Activated CD4-positive, alpha-beta T cell treated with anti-CD3 and anti-CD28 coated beads for 36 hours (primary cell): ENCODE results near the gene SMPD2. TPM values are rescaled to one million over a fixed set of nuclear protein-coding genes. Genes with fewer than 3 reads are reported as not detected.

Source experiments
- ATAC-seq: fragments of 200-7000 bp; cut with Tn5 transposase; one replicate; pipeline ENCODE4 v1.10.0; 2021; ENCODE audit warnings: mild to moderate bottlenecking, moderate library complexity
- CTCF ChIA-PET: fragments of 350-600 bp; sonication (Branson Sonifier 250); formaldehyde crosslinking; loops from one replicate; lab custom pipeline; 2021; ENCODE audit warnings: antibody characterized with exemption; lab: Charles Lee
- POLR2A ChIA-PET: fragments of 350-600 bp; sonication (Branson Sonifier 250); formaldehyde crosslinking; loops from one replicate; lab custom pipeline; 2021; ENCODE audit warnings: antibody characterized with exemption, inconsistent platforms; lab: Charles Lee
- DNase-seq: peaks from one replicate; pipeline ENCODE4 v3.0.0-alpha.2; 2020
- H3K27ac Mint-ChIP-seq: one replicate; pipeline ENCODE4 v1.8.0; 2021; ENCODE audit warnings: mixed read lengths
- H3K27me3 Mint-ChIP-seq: one replicate; pipeline ENCODE4 v1.8.0; 2021; ENCODE audit warnings: mixed read lengths
- H3K36me3 Mint-ChIP-seq: one replicate; pipeline ENCODE4 v1.8.0; 2021; ENCODE audit warnings: low read depth, mixed read lengths
- H3K4me1 Mint-ChIP-seq: one replicate; pipeline ENCODE4 v1.8.0; 2021; ENCODE audit warnings: mixed read lengths
- H3K4me3 Mint-ChIP-seq: one replicate; pipeline ENCODE4 v1.8.0; 2021; ENCODE audit warnings: mild to moderate bottlenecking, moderate library complexity, mixed read lengths
- H3K9me3 Mint-ChIP-seq: one replicate; pipeline ENCODE4 v1.8.0; 2021; ENCODE audit warnings: low read depth, mixed read lengths
- intact Hi-C, 2 experiments: fragments of 100-400 bp; cut with DNase I in 1 of 2; cut with micrococcal nuclease in 1 of 2; formaldehyde crosslinking; loops; one replicate each; pipeline versions ENCODE4 v1.14.2 to v1.15.1; 2022 to 2024; cut with DNase I, micrococcal nuclease
- total RNA-seq, 2 experiments: library from RNA; stranded (reverse); gene quantifications; one replicate each; pipeline ENCODE4 v1.2.3, GENCODE V29; 2021

SMPD2 gene
- total RNA-seq, 2 experiments from 2014 or later, result 7.5 to 9.5 TPM

- Mint-ChIP-seq H3K4me1 (no peaks in the 10 kb centered on the region), H3K36me3 (no peaks in the 10 kb centered on the region), H3K4me3 (no peak overlapping the region), H3K9me3 (no peaks in the 10 kb centered on the region), H3K27me3 (no peaks in the 10 kb centered on the region), H3K27ac (no peak overlapping the region)
- intact Hi-C loops, result no loop called here
- DNase-seq (no peak), ATAC-seq (no peak)
- CTCF ChIA-PET, result no interaction called here
- POLR2A ChIA-PET, result interaction anchor here (0.6 kb wide), 1 partner anchor 262 kb away, joined by 3 read pairs; no protein-coding TSS in a partner anchor
Observed at GRCh38 chr6:109424946-109425345, 15.6 kb upstream of the SMPD2 start.

- Mint-ChIP-seq H3K9me3 (no peaks in the 10 kb centered on the region), H3K36me3 (no peaks in the 10 kb centered on the region), H3K4me1 (no peaks in the 10 kb centered on the region), H3K27me3 (peaks cover 2% of the 10 kb centered on the region), H3K27ac (no peak overlapping the region), H3K4me3 (no peak overlapping the region)
- ATAC-seq, result no peak
- intact Hi-C loops, result no loop called here
- DNase-seq, result no peak
- POLR2A ChIA-PET, result interaction anchor here (0.6 kb wide), 1 partner anchor 26 kb away, joined by 6 read pairs; no protein-coding TSS in a partner anchor
- CTCF ChIA-PET, result interaction anchor here (0.6 to 1.2 kb wide), 3 partner anchors 46 to 289 kb away, joined by 3 read pairs; no protein-coding TSS in a partner anchor
Observed at GRCh38 chr6:109428889-109429477, 11.5 kb upstream of the SMPD2 start.

GRCh38 chr6:109429496-109429895 lies 11.0 kb upstream of the SMPD2 start:
- H3K4me1 Mint-ChIP-seq, result no peaks in the 10 kb centered on the region
- H3K36me3 Mint-ChIP-seq, result no peaks in the 10 kb centered on the region
- H3K9me3 Mint-ChIP-seq, result no peaks in the 10 kb centered on the region
- H3K27me3 Mint-ChIP-seq, result peaks cover 2% of the 10 kb centered on the region
- CTCF ChIA-PET, result interaction anchor here (0.6 to 1.2 kb wide), 3 partner anchors 11 to 289 kb away, joined by 3 read pairs; partner anchors contain the start of genes PPIL6 and SMPD2
- POLR2A ChIA-PET, result no interaction called here
- intact Hi-C loops, result no loop called here
- no peak overlapping the region for H3K4me3 Mint-ChIP-seq
- no peak for ATAC-seq
- DNase-seq, result no peak
- H3K27ac Mint-ChIP-seq, result no peak overlapping the region

- POLR2A ChIA-PET, result no interaction called here
- H3K4me3 Mint-ChIP-seq, result no peak overlapping the region
- no peaks in the 10 kb centered on the region for H3K9me3 Mint-ChIP-seq
- ATAC-seq (no peak), DNase-seq (no peak)
- H3K27ac Mint-ChIP-seq, result no peak overlapping the region
- intact Hi-C loops, result no loop called here
- H3K4me1 Mint-ChIP-seq, result no peaks in the 10 kb centered on the region
- CTCF ChIA-PET, result no interaction called here
- peaks cover 2% of the 10 kb centered on the region for H3K27me3 Mint-ChIP-seq
- H3K36me3 Mint-ChIP-seq, result no peaks in the 10 kb centered on the region
Observed at GRCh38 chr6:109434456-109434855, 6.1 kb upstream of the SMPD2 start.

GRCh38 chr6:109436041-109436440 lies 4.5 kb upstream of the SMPD2 start:
- intact Hi-C loops, result no loop called here
- DNase-seq (no peak), ATAC-seq (no peak)
- Mint-ChIP-seq H3K4me3 (no peak overlapping the region), H3K9me3 (no peaks in the 10 kb centered on the region), H3K27me3 (no peaks in the 10 kb centered on the region), H3K36me3 (no peaks in the 10 kb centered on the region), H3K27ac (no peak overlapping the region), H3K4me1 (peaks cover 2% of the 10 kb centered on the region)
- ChIA-PET POLR2A (no interaction called here), CTCF (interaction anchor here (0.7 kb wide), 1 partner anchor 29 kb away, joined by 4 read pairs; no protein-coding TSS in a partner anchor)

- DNase-seq (peak; percentile 66), ATAC-seq (peak; percentile 46)
- intact Hi-C loops, result loop anchor here (1.0 to 5.0 kb wide), 3 partner anchors 14 to 254 kb away; partner anchors contain the start of genes AK9 (in 2 of the 2), FIG4 (in 2 of the 2) and MICAL1 (in 1 of the 2)
- CTCF ChIA-PET, result interaction anchor here (0.6 to 3.2 kb wide), 16 partner anchors 9 to 1590 kb away, joined by 3 to 25 read pairs (median 3); partner anchors contain the start of genes CD164 and MICAL1
- H3K27ac Mint-ChIP-seq, result peak overlapping the region; percentile 85
- peaks cover 20% of the 10 kb centered on the region for H3K36me3 Mint-ChIP-seq
- peak overlapping the region; percentile 89 for H3K4me3 Mint-ChIP-seq
- H3K4me1 Mint-ChIP-seq, result peaks cover 18% of the 10 kb centered on the region
- POLR2A ChIA-PET, result interaction anchor here (0.6 to 1.6 kb wide), 10 partner anchors 9 to 1374 kb away, joined by 3 to 7 read pairs (median 4); partner anchors contain the start of genes CD164, CDK19, CEP57L1 and SESN1
- H3K9me3 Mint-ChIP-seq, result no peaks in the 10 kb centered on the region
- no peaks in the 10 kb centered on the region for H3K27me3 Mint-ChIP-seq
Observed at GRCh38 chr6:109441069-109441816, 719 bp downstream of the SMPD2 start.

GRCh38 chr6:109442393-109442924 lies 1.9 kb downstream of the SMPD2 start:
- Mint-ChIP-seq H3K4me3 (peak overlapping the region; percentile 89), H3K9me3 (no peaks in the 10 kb centered on the region), H3K27ac (no peak overlapping the region), H3K36me3 (peaks cover 20% of the 10 kb centered on the region), H3K4me1 (peaks cover 18% of the 10 kb centered on the region), H3K27me3 (no peaks in the 10 kb centered on the region)
- ChIA-PET POLR2A (interaction anchor here (1.2 kb wide), 1 partner anchor 15 kb away, joined by 4 read pairs; no protein-coding TSS in a partner anchor), CTCF (interaction anchor here (0.7 to 3.2 kb wide), 7 partner anchors 8 to 165 kb away, joined by 3 to 25 read pairs (median 3); partner anchors contain the start of genes CD164 and MICAL1)
- DNase-seq (no peak), ATAC-seq (no peak)
- intact Hi-C loops, result loop anchor here (5.0 kb wide), 2 partner anchors 250 to 255 kb away; partner anchors contain the start of genes AK9 (in 2 of the 2) and FIG4 (in 2 of the 2)

- H3K9me3 Mint-ChIP-seq, result no peaks in the 10 kb centered on the region
- ChIA-PET CTCF (interaction anchor here (0.6 to 3.2 kb wide), 5 partner anchors 10 to 98 kb away, joined by 3 to 25 read pairs (median 4); partner anchors contain the start of gene MICAL1), POLR2A (no interaction called here)
- ATAC-seq (no peak), DNase-seq (no peak)
- intact Hi-C loops, result loop anchor here (5.0 kb wide), 2 partner anchors 249 to 256 kb away; partner anchors contain the start of genes AK9 (in 2 of the 2) and FIG4 (in 2 of the 2)
- H3K27ac Mint-ChIP-seq, result no peak overlapping the region
- H3K4me1 Mint-ChIP-seq, result peaks cover 18% of the 10 kb centered on the region
- no peak overlapping the region for H3K4me3 Mint-ChIP-seq
- peaks cover 20% of the 10 kb centered on the region for H3K36me3 Mint-ChIP-seq
- no peaks in the 10 kb centered on the region for H3K27me3 Mint-ChIP-seq
Observed at GRCh38 chr6:109443425-109443950, 3.0 kb downstream of the SMPD2 start.

GRCh38 chr6:109445382-109445781 lies 4.9 kb downstream of the SMPD2 start:
- Mint-ChIP-seq H3K9me3 (no peaks in the 10 kb centered on the region), H3K36me3 (peaks cover 20% of the 10 kb centered on the region), H3K27ac (no peak overlapping the region), H3K4me3 (no peak overlapping the region), H3K27me3 (no peaks in the 10 kb centered on the region), H3K4me1 (peaks cover 26% of the 10 kb centered on the region)
- ChIA-PET CTCF (interaction anchor here (0.6 kb wide), 1 partner anchor 24 kb away, joined by 4 read pairs; no protein-coding TSS in a partner anchor), POLR2A (interaction anchor here (1.0 to 1.4 kb wide), 2 partner anchors 12 to 64 kb away, joined by 3 to 4 read pairs; no protein-coding TSS in a partner anchor)
- ATAC-seq, result no peak
- DNase-seq, result no peak
- intact Hi-C loops, result no loop called here

GRCh38 chr6:109446072-109446471 lies 5.5 kb downstream of the SMPD2 start:
- ATAC-seq, result no peak
- no peaks in the 10 kb centered on the region for H3K9me3 Mint-ChIP-seq
- H3K4me1 Mint-ChIP-seq, result peaks cover 31% of the 10 kb centered on the region
- no peak for DNase-seq
- POLR2A ChIA-PET, result no interaction called here
- H3K36me3 Mint-ChIP-seq, result peaks cover 24% of the 10 kb centered on the region
- CTCF ChIA-PET, result interaction anchor here (0.6 kb wide), 1 partner anchor 23 kb away, joined by 4 read pairs; no protein-coding TSS in a partner anchor
- no peaks in the 10 kb centered on the region for H3K27me3 Mint-ChIP-seq
- no peak overlapping the region for H3K4me3 Mint-ChIP-seq
- intact Hi-C loops, result no loop called here
- no peak overlapping the region for H3K27ac Mint-ChIP-seq
